Neural progenitor cell (in vitro differentiated cells): ENCODE measurements around the gene HSD3B1.

Experiments
- CTCF ChIP-seq: fragments of 200-600 bp; sonication (generic); IDR thresholded peaks from 2 replicates; pipeline ENCODE4 v1.5.1; 2017; ENCODE audit warnings: antibody characterized with exemption, mild to moderate bottlenecking
- EZH2 ChIP-seq: fragments of 200-600 bp; sonication (generic); IDR thresholded peaks from 2 replicates; pipeline ENCODE4 v1.6.1; 2017; ENCODE audit warnings: antibody characterized with exemption, mild to moderate bottlenecking, moderate library complexity
- EZH2phosphoT487 ChIP-seq: fragments of 200-600 bp; sonication (generic); IDR thresholded peaks from 2 replicates; pipeline ENCODE4 v1.6.1; 2017; ENCODE audit warnings: antibody characterized with exemption

- no peak for TF ChIP-seq CTCF
- TF ChIP-seq EZH2phosphoT487: no peak
- TF ChIP-seq EZH2: no peak
Observed at GRCh38 chr1:119546641-119547040, 39.6 kb downstream of the HSD3B1 start.
